Measurements from ENCODE around the gene MACROD1.

The MACROD1 gene

GRCh38 chr11:64089493-64089892, 76.4 kb downstream of the MACROD1 start:
- H3K4me3 ChIP-seq (ENCODE audit: low read length), result no peak overlapping the region
- DNase-seq (ENCODE audit: low read depth), result no peak
- TF ChIP-seq, protein P1, sequence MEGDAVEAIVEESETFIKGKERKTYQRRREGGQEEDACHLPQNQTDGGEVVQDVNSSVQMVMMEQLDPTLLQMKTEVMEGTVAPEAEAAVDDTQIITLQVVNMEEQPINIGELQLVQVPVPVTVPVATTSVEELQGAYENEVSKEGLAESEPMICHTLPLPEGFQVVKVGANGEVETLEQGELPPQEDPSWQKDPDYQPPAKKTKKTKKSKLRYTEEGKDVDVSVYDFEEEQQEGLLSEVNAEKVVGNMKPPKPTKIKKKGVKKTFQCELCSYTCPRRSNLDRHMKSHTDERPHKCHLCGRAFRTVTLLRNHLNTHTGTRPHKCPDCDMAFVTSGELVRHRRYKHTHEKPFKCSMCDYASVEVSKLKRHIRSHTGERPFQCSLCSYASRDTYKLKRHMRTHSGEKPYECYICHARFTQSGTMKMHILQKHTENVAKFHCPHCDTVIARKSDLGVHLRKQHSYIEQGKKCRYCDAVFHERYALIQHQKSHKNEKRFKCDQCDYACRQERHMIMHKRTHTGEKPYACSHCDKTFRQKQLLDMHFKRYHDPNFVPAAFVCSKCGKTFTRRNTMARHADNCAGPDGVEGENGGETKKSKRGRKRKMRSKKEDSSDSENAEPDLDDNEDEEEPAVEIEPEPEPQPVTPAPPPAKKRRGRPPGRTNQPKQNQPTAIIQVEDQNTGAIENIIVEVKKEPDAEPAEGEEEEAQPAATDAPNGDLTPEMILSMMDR (conservative IDR thresholded peaks at IDR 0.05; ENCODE audit: low read length), result no peak

DNA sequence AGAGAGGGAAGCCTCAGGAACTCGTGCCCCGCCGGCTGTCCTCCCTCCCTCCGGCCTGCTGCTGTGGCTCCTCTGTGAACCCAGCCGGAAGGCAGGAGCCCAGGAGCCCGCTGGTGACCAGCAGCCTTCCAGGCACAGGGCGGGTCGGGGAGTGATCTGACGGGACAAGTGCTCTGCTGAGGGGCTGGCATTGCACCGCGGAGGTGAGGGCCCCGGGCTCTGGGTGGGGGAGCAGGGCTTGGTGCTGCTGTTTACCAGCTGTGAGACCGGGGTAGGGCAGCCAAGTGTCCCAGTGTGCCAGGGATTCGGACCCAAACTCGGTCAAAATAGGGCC, 76.9 kb downstream of the MACROD1 start:
- DNase-seq (ENCODE audit: low read depth), result no peak
- TF ChIP-seq, protein P1 (conservative IDR thresholded peaks at IDR 0.05; ENCODE audit: low read length), result no peak
- H3K4me3 ChIP-seq (ENCODE audit: low read length), result no peak overlapping the region

DNA sequence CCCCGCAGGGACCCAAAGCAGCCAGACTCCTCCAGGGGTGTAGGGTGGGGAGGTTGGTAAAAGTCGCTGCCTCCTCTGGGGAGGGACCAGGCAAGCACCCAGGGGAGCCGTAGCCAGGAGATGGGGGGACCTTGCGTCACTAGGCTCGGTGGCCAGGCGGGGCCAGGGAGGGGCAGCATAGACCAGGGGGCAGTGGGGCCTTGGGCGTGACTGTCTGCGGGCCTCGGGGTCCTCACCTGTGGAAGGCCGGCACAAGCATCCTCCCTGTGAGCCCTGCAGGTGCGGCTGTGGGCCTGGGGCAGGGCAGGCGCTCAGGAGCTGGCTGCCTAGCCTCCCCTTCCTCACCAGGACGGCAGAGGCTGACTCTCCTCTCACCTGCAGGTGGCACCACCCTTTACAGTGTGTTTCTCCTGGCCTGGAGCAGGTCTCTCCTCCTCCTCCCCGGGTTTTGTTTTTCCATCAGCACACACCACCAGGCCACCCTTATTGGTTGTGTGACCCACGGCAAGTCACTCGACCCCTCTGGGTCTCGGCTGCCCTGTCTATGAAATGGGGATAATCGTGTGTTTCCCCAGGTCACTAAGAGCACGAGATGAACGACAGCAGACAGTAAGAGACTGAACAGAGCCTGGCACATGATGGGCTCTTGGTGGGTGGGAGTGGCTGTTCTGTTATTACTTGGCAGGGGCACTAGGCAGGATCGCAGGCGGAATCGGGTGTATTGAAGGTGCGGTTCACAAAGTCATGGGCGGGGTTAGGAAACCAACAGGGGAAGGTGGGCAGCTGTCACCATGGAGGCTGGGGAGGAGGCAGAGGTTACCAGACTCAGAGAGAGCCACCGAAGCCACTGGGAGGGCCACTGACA, 77.5 kb downstream of the MACROD1 start:
- TF ChIP-seq, protein P1 (conservative IDR thresholded peaks at IDR 0.05; ENCODE audit: low read length), result peak; percentile 24; the same call in 1 of the 2 replicates

DNA sequence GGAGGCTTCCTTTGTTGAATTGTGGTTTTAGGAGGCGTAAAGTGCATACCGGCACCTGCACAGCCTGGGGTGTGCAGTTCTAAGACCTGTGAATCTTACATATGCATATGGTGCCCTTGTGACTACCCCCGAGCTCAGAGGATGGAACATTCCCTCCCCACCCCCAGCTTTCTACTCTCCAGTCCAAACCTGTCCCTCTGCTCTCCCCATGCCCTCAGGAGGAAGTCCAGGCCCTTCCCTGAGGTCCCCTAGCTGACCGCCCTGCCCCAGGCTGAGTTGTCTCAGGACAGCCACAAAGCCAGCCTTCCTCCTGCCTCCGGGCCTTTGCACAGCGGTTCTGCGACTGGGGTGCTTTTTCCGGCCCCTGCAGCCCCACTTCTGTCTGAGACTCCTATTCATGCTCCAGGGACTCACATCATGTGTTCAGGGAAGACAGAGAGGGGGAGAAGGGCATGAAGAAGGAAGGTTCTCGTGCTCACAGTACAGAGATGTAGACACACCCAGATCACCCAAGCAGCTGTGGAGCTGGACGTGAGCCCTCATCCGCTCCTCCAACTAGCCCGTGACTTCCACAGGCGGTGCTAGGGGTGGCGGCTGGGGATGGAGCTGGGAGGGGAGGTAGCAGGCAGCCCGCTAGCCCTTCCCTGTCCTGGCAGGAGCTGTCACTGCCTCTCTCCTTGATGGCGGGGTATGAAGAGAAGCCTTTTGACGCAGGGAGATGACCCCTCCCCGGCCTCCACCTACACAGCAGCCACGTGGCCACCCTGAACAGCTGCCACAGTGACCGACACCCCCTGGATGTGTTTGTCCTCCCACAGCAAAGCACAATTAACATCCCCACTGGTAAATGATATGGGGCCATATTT, 79.4 kb downstream of the MACROD1 start:
- peak; percentile 46 for DNase-seq (ENCODE audit: low read depth)
- TF ChIP-seq, protein P1 (conservative IDR thresholded peaks at IDR 0.05; ENCODE audit: low read length), result no peak

More for the DNA sequence above, 77.5 kb downstream of the MACROD1 start:
- no peak for DNase-seq (ENCODE audit: low read depth)
- H3K4me3 ChIP-seq (ENCODE audit: low read length), result no peak overlapping the region

DNA sequence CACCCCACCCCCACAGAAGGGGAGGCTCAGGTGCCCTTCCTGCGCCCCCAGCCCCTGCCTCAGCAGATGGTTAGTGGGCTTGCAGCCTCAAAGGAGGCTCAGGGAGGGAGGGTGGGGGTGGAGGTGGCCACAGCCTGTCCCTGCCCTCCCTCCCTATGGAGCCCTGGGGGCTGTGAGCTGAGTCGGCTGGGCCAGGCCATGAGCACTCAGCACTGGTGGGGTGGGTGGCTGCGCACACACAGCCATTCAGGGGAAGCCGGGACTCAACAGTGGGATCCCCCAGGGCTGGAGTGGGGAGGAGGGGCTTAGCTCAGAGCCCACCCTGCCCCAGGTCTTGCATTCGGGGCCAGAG, 80.0 kb downstream of the MACROD1 start:
- H3K4me3 ChIP-seq (ENCODE audit: low read length), result no peak overlapping the region
- TF ChIP-seq, protein P1 (conservative IDR thresholded peaks at IDR 0.05; ENCODE audit: low read length), result no peak
- DNase-seq (ENCODE audit: low read depth), result no peak

More for the DNA sequence above, 79.4 kb downstream of the MACROD1 start:
- H3K4me3 ChIP-seq (ENCODE audit: low read length), result no peak overlapping the region

DNA sequence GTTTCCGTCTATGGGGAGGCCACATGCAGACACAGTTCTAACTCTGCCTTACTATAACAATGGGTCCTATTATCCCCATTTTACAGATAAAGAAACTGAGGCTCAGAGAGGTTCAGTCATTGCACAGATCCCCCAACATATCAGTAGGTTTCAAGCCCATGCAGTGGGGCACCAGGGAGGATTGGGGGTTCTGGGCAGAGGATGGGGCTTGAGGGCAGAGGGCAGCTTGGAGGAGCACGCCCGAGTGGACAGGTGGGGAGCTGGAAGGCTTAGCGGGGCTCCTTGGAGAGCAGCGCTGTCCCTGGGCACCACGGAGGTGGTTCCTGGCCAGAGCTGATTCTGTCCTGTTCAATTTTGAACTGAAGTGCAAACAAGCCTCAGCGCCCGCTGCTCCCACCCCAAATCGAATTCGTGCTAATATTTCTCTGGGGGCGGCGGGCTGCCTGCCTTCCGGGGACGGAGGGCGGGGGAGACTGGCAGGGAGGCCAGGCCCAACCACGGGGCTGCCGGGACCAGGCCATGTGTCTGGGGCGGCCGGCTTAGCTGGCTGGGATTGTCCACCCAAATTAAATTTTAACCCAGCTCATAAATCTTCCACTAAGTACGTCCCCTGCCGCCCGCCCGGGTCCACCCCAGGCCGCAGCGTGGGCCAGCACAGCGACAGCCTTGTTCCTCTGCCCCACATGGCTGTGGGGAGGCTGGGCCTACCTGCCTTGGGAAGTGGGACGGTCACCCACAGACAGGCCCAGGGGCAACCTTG, 80.8 kb downstream of the MACROD1 start:
- no peak for DNase-seq (ENCODE audit: low read depth)
- H3K4me3 ChIP-seq (ENCODE audit: low read length), result no peak overlapping the region
- TF ChIP-seq, protein P1 (conservative IDR thresholded peaks at IDR 0.05; ENCODE audit: low read length), result no peak
